HTR-8/SVneo (cell line): ENCODE measurements around the gene ATG16L2.
A peak's percentile ranks its signal among the peaks of the same experiment; 100 is the strongest.

Source experiments
- DNase-seq: peaks from one replicate; pipeline ENCODE4 v3.0.0; 2011; ENCODE audit warnings: low spot score, mixed read lengths; ENCODE audit not compliant: insufficient read length
- FAIRE-seq: peaks from 2 replicates; lab custom pipeline; 2011; peaks lifted over from hg19 to GRCh38; lab: Jason Lieb, UNC

ATG16L2 gene

GRCh38 chr11:72814286-72815109 is at the start of gene ATG16L2:
TSS of gene ATG16L2 (plus strand) at chr11:72814411. CDS start at chr11:72814446, 35 bp downstream.
- DNase-seq (peak; percentile 94), FAIRE-seq (peak; percentile 86)

- FAIRE-seq (no peak), DNase-seq (no peak)
Observed at GRCh38 chr11:72764503-72764902, 49.7 kb upstream of the ATG16L2 start.

GRCh38 chr11:72766152-72766902 is 47.9 kb upstream of the ATG16L2 start:
- FAIRE-seq (no peak), DNase-seq (no peak)

- FAIRE-seq, result peak; percentile 13
- no peak for DNase-seq
Observed at GRCh38 chr11:72767203-72768062, 46.8 kb upstream of the ATG16L2 start.

- FAIRE-seq (no peak), DNase-seq (no peak)
Observed at GRCh38 chr11:72768581-72768980, 45.6 kb upstream of the ATG16L2 start.

- FAIRE-seq (no peak), DNase-seq (no peak)
Observed at GRCh38 chr11:72769680-72770079, 44.5 kb upstream of the ATG16L2 start.

DNA sequence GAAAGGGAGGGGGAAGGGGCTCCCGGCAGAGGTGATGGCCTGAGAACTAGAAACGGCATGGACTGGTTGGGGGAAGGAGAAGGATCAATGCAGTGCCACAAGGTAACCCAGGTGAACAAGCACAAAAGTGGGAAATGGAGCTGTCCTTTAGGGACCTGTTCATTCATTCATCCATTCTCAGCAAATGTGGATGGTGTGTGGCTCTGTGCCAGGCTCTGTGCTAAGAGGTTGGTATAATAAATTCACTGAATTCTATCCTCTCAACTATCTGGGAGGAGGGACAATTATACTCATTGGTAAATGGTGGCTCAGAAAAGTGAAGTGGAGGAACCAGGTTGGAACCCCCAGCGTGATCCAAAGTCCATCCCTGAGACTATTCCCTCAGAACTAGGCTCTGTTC is 43.4 kb upstream of the ATG16L2 start:
- no peak for FAIRE-seq
- no peak for DNase-seq

- DNase-seq, result no peak
- FAIRE-seq, result peak; percentile 62
Observed at GRCh38 chr11:72771507-72771906, 42.7 kb upstream of the ATG16L2 start.

- FAIRE-seq (peak; percentile 88), DNase-seq (no peak)
Observed at GRCh38 chr11:72772059-72772458, 42.2 kb upstream of the ATG16L2 start.

DNA sequence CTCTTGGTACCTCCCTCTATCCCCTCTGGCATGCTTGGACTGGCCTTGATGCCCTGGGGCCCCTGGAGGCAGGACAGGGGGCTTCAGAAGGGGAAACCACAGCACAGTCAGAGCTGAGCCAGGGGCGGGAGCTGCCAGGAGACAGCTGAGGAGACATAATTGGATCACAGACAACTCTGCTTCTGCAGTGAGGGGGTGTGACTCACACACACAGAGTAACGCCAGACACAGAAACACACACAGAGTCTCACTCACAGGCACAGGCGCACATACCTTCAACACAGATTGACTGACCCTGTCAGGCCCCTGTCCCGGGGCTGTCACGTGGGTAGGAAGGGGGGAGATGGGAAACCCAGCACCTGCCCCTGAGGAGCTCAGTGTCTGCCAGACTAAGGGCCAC is 40.9 kb upstream of the ATG16L2 start:
- DNase-seq (peak; percentile 86), FAIRE-seq (peak; percentile 92)

DNA sequence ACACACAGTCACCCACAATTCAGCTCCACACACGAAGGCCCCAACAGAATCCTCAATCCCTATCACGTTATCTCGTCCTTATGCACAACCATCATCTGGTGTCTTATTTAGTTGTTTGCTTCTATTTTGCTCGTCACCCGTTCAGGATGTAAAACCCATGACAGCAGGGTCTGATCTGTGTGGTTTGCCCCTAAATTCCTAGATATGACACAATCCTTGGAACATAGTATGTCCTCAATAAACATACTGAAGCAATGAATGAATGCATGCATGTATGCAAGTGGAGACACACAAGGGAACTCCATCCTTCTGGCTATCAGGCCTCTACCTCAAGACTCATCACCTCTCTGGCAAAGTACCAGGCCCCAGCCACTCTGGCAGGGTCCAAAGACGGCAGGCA is 40.5 kb upstream of the ATG16L2 start:
- FAIRE-seq, result no peak
- DNase-seq, result no peak

GRCh38 chr11:72774499-72774898 is 39.7 kb upstream of the ATG16L2 start:
- no peak for FAIRE-seq
- DNase-seq, result no peak

- DNase-seq (no peak), FAIRE-seq (no peak)
Observed at GRCh38 chr11:72775288-72776110, 38.7 kb upstream of the ATG16L2 start.

- FAIRE-seq, result peak; percentile 13
- no peak for DNase-seq
Observed at GRCh38 chr11:72776117-72776843, 37.9 kb upstream of the ATG16L2 start.

- DNase-seq (no peak), FAIRE-seq (no peak)
Observed at GRCh38 chr11:72776844-72777754, 37.1 kb upstream of the ATG16L2 start.

DNA sequence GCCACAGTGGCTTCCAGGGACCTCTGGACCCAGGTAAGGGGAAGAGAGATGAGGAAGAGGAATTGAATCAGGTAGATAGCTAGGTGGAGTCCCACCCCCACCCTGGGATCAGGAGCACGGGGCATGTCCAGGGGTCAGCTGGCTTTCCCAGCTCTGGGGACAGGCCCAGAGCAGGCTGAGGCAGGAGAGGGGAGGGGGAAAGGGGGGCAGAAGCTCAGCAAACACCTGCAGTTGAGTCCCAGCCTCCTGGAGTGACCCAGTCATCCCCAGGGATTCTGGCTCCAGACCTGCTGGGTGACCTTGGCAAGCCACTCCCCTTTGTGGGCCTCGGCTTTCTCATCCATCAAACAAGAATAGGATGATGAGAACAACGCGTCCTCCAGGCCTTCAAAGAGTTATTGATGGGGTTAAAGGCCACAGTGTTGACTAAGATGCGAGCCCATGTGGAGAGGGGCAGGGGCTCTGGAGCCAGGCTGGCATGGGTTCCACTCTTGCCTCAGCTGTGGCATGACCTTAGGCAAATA is 36.4 kb upstream of the ATG16L2 start:
- FAIRE-seq (no peak), DNase-seq (no peak)

- no peak for DNase-seq
- FAIRE-seq, result peak; percentile 44
Observed at GRCh38 chr11:72778535-72779494, 35.4 kb upstream of the ATG16L2 start.
